SK-N-MC (cell line): ENCODE measurements around the gene CLTCL1.

Experiments used
- DNase-seq: peaks from one replicate; pipeline ENCODE4 v3.0.0-alpha.2; 2011; ENCODE audit warnings: low read depth, low spot score
- H3K27ac ChIP-seq: fragments of 200-600 bp; sonication (generic); 2 replicates; pipeline ENCODE4 v1.5.1; 2016; ENCODE audit warnings: mixed run types
- H3K36me3 ChIP-seq: fragments of 200-600 bp; sonication (generic); 2 replicates; pipeline ENCODE4 v1.6.1; 2017; ENCODE audit warnings: antibody characterized with exemption, low read length, mixed read lengths; ENCODE audit not compliant: insufficient read depth
- H3K4me3 ChIP-seq: fragments of 200-600 bp; sonication (generic); 2 replicates; pipeline ENCODE4 v1.5.1; 2016
- H3K9ac ChIP-seq: fragments of 200-600 bp; sonication (generic); 2 replicates; pipeline ENCODE4 v1.8.0; 2017; ENCODE audit warnings: mixed run types, mixed read lengths; ENCODE audit not compliant: insufficient read length
- H3K9me3 ChIP-seq: fragments of 200-600 bp; sonication (generic); 2 replicates; pipeline ENCODE4 v1.6.1; 2017; ENCODE audit warnings: low read depth, mild to moderate bottlenecking, antibody characterized with exemption, low read length, moderate library complexity, mixed read lengths
- EZH2 ChIP-seq: fragments of 200-600 bp; sonication (generic); IDR thresholded peaks from one replicate; pipeline ENCODE4 v1.6.1; 2017; ENCODE audit warnings: antibody characterized with exemption
- FOXP2 ChIP-seq: optimal IDR thresholded peaks from 2 replicates; pipeline ENCODE3; 2011; ENCODE audit warnings: mild to moderate bottlenecking, moderate library complexity; ENCODE audit not compliant: insufficient read depth; ENCODE audit errors: extremely low read length, control extremely low read depth
- POLR2AphosphoS5 ChIP-seq: IDR thresholded peaks from 2 replicates; pipeline ENCODE4 v1.6.1; 2012; ENCODE audit warnings: mild to moderate bottlenecking, low read depth, low read length, borderline replicate concordance

Gene CLTCL1

DNA sequence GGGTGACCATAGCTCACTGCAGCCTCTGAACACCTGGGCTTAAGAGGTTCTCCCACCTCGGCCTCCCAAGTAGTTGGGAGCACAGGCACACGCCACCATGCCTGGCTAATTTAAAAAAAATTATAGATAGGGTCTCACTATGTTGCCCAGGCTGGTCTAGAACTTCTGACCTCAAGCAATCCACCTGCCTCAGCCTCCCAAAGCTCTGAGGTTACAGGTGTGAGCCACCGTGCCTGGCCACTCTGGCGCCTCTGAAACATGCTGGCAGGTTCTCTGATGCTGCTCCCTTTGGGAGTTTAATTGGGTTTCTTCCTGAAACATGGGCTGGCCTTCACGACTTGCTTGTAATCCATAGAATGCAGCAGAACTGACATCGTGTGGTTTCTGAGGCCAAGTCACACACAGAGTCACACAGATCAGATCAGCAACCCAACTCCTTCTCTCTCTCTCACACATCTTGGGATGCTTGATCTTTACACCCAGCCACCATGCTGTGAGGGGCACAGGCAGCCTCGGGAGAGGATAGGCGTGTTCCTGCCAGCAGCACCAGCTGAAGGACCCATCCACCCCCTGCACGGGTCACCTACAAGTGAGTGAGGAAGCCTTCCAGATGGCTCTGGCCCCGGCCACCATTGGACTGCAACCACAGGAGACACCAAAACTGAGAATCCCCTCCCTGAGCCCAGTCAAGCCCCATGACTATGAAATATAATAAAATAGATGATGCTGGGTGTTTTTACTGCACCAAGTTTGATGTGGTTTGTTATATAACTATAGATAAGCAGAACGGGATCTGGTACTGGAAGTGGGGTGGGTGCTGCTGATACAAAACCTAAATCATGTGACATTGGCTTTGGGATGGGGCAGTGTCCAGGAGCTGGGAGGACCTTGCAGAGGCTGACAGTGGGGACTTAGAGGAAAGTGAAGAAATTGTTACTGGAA lies 138.3 kb downstream of the CLTCL1 start:
- no peak overlapping the region for H3K9ac ChIP-seq
- no peak for DNase-seq
- H3K36me3 ChIP-seq = no peaks in the 10 kb centered on the region
- no peaks in the 10 kb centered on the region for H3K9me3 ChIP-seq
- no peak for TF ChIP-seq EZH2
- TF ChIP-seq POLR2AphosphoS5 = no peak
- TF ChIP-seq FOXP2 = no peak
- H3K4me3 ChIP-seq = no peak overlapping the region
- H3K27ac ChIP-seq = no peak overlapping the region

DNA sequence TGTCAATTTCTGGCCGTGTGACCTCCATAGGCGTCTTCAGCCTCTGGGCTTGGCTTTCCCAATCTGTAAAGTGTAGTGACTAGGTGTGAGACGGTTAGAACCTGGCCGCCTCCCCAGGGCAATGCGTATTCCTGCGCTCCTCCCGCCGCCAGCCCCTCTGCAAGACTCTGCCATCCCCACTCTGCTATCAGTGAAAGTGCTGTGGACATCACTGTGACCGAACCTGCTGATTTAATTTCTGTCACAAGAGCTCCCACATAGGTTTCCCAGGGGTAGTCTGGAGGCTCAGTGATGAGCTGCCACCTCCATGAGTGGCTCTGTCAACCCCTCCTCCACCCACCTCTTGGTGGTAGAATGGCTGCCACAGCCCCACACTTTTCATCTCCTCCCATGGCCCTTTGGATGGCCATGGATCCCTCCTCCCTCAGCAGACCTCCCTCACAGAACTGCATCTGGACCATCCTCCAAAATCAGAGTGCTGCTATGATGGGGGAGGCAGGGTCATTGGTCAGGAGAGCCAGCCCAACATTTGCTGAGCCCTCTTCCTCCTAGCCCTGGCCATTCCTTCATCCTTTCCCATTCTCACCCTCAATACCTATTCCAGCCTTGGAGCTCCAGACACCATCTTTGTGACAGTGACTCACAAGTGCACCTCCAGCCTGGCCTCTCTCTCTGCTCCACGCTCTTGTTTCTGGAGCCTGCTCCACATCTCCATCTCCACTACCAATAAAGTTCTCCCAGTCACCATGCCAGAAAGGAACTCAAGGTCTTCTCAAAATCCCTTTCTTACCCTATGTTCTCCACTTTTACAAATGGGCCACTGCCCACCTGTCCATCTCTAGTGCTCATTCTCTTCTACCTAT lies 140.0 kb downstream of the CLTCL1 start:
- Histone ChIP-seq H3K9me3 (no peaks in the 10 kb centered on the region), H3K36me3 (no peaks in the 10 kb centered on the region), H3K4me3 (no peak overlapping the region), H3K27ac (no peak overlapping the region), H3K9ac (no peak overlapping the region)
- no peak for TF ChIP-seq FOXP2
- TF ChIP-seq EZH2 = no peak
- TF ChIP-seq POLR2AphosphoS5 = no peak
- DNase-seq = no peak

DNA sequence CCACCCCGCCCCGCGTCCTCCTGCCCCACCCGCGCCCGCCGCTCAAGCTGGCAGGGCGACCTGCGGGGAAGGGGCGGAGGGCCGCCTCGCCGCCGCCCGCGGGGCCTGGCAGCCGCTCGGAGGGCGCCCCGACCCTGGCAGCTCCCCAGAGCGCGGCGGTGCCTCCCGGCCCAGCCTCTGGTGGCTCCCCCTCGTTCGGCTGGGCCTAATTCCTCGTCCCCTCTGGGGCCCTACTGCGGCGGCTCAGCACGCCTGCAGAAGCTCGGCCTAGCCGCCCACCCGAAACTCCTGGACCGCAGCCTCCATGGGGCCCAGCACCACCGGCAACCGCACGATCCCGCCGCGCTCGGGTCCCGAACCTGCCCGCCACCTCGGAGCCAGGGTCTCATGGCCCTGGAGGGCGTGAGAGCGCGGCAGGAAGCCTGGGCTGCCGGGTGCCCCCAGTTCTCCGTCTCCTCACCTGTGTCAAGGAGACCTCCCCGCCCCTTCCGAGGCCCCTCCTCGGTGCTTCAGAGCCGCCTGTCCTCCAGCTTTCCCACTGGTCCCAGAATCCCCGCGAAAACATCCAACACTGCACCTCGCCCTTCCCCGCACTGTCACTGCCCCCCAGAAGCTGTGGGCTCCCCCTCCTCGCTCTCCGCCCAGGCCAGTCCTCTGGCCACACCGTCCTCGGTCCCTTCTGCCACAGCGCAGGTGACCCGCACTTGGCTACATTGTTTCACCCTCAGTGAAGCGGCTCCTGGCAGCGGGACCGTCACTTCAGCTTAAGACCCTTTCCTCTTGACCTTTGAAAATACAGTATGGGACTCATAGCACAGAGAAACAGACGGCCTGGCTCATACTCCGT lies 140.8 kb downstream of the CLTCL1 start:
- TF ChIP-seq POLR2AphosphoS5 (no peak), EZH2 (no peak), FOXP2 (no peak)
- Histone ChIP-seq H3K9ac (no peak overlapping the region), H3K9me3 (no peaks in the 10 kb centered on the region), H3K36me3 (no peaks in the 10 kb centered on the region), H3K27ac (no peak overlapping the region), H3K4me3 (no peak overlapping the region)
- DNase-seq = no peak

DNA sequence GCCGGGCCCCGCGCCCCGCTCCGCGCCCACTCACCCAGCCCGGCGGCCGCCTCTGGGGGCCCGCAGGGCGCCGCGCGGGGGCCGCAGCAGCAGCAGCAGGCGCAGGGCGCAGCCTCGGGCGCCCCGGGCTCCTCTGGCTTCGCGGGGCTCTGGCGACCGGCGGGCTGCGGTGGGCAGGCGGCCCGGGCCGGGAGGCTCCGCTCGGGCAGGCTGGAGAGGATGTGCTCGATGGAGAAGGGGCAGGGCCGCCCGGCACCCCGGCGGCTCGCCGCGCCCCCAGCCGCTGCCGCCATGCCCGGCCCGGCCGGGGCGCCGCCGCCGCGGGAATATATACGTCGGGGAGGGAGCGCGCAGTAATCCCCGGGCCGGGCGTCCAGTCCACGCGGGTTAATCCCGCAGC lies 141.5 kb downstream of the CLTCL1 start, which contains the start of gene GSC2:
Gene GSC2, minus strand, starts transcription at position 302 of the 400 bp plus-strand sequence. Its CDS starts 9 bp downstream, at position 293.
- H3K9me3 ChIP-seq = no peaks in the 10 kb centered on the region
- H3K9ac ChIP-seq = no peak within 1 kb of the TSS
- TF ChIP-seq POLR2AphosphoS5 = no peak
- H3K36me3 ChIP-seq = no peaks in the 10 kb centered on the region
- H3K4me3 ChIP-seq = peak within 1 kb of the TSS; percentile 38; the same call in 1 of the 2 replicates
- no peak for DNase-seq
- no peak within 1 kb of the TSS for H3K27ac ChIP-seq

DNA sequence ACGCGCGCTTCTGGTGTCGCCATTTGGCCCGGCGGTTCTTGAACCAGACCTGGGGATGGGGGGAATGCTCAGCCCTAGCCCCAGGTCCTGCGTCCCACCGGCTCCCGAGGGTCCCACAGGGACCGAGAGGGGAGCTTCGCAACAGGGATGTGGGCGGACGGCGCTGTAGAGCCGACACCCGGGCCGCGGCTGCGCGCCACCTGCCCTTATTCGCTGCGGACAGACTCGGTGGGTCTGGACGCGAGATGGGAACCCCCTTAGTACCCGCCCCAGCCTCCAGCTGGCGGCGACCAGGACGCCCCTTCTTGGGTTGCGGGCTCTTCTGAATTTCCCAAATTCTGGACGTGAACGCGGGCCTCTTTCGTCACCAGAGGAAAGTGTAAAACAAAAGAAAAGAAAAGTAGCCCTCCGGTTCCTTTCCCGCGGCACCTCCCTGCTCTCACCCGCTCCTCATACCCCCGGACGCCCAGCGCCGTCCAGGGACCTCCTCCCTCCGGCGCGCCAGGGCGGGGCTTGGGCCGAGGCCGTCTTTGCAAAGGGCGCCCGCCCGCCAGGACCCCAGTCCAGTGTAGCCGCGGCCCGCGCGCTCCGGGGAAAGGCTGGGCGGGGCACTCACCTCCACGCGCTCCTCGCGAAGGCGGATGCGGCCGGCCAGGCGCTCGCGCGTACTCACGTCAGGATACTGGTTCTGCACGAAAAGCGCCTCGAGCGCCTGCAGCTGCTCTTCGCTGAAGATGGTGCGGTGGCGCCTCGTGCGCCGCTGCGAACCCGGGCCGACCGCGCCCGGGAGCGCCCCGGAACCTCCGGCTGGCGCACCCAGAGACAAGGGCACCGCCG lies 142.3 kb downstream of the CLTCL1 start:
- no peak for DNase-seq
- Histone ChIP-seq H3K36me3 (no peaks in the 10 kb centered on the region), H3K4me3 (peak overlapping the region; percentile 38; the same call in 1 of the 2 replicates), H3K9me3 (no peaks in the 10 kb centered on the region), H3K9ac (no peak overlapping the region), H3K27ac (no peak overlapping the region)
- no peak for TF ChIP-seq POLR2AphosphoS5
- no peak for TF ChIP-seq FOXP2
- TF ChIP-seq EZH2 = peak; percentile 66

DNA sequence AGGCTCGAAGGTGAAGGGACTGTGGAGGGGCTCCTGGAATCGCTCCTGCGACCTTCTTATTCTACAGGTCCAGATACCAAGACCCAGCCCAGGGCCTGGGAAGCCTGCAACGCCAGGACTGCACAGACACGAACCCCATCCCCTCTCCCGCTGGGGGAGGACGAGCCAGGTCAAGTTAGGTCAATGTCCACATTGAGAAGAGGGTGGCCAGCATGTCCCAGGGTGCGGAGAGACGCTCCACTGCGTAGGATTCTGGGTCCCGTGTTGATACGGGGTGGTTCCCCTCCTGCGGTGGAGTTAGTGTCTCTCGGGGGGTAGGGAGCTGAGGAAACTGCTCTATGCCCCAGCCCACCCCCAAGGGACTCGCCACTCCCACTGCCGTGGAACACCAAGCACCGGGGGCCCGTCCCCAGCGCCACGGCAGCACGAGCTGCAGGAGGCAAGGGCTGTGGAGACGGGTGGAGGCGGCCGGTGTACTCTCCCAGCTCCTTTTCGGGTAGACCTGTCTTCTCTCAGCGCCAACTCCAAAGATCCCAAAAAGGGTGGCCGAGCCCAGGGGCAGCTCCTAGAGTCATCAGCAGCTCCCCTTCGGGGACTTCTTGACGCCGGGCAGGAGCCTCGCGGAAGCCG lies 143.0 kb downstream of the CLTCL1 start:
- Histone ChIP-seq H3K9ac (no peak overlapping the region), H3K36me3 (no peaks in the 10 kb centered on the region), H3K9me3 (no peaks in the 10 kb centered on the region), H3K4me3 (no peak overlapping the region), H3K27ac (no peak overlapping the region)
- TF ChIP-seq POLR2AphosphoS5 (no peak), EZH2 (no peak), FOXP2 (no peak)
- DNase-seq = no peak

DNA sequence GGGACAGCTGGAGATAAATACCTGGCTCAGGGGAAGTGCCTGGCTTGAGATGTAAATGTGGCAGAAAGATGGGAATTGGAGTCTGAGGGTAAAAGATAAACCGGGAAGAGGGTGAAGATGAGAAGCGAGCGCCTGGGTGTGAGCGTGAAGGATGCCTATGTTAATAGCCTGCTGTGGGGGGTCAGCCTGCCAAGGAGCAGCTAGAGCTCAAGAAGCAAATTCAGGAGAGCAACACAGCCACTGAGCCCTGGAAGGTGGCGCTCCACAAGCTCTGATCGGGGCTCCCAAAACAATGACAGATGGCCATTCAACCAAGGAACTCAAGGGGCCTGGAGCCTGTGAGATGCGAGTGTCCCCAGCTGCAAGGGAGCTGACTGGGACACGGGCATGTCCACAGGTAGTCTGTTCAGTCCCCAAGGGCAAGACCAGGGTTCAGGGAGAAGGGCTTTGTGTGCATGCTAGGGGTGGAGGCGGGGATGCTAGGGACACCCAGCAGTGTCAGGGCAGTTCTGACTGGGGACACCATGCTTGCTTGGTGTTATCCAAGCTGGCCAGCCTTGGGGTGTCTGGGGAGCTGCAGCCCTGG lies 144.2 kb downstream of the CLTCL1 start:
- no peak for DNase-seq
- Histone ChIP-seq H3K9me3 (no peaks in the 10 kb centered on the region), H3K36me3 (peaks cover 2% of the 10 kb centered on the region; the same call in 1 of the 2 replicates), H3K4me3 (no peak overlapping the region), H3K9ac (no peak overlapping the region), H3K27ac (no peak overlapping the region)
- no peak for TF ChIP-seq EZH2
- no peak for TF ChIP-seq POLR2AphosphoS5
- TF ChIP-seq FOXP2 = no peak
